Measurements from ENCODE around the gene ROM1. TPM values are rescaled to one million over a fixed set of nuclear protein-coding genes. Genes with fewer than 3 reads are reported as not detected.

Gene ROM1
- total and polyA plus RNA-seq, 2 experiments from 2014 or later = 0.24 to 0.65 TPM

- Histone ChIP-seq H3F3A (replicated peaks; ENCODE audit: low read depth) (peaks cover 45% of the 10 kb centered on the region), H3K9me2 (ENCODE audit: insufficient read depth) (no peaks in the 10 kb centered on the region), H3K27ac (ENCODE audit: low read depth) (peak overlapping the region; percentile 35; the same call in 1 of the 2 replicates), H3K4me3 (peak overlapping the region; percentile 65), H4K20me1 (replicated peaks; ENCODE audit: insufficient read depth) (peaks cover 34% of the 10 kb centered on the region), H3K27me3 (ENCODE audit: insufficient read depth) (no peaks in the 10 kb centered on the region), H3K36me3 (ENCODE audit: insufficient read depth) (peaks cover 32% of the 10 kb centered on the region), H3K79me2 (replicated peaks; ENCODE audit: insufficient read depth) (peaks cover 41% of the 10 kb centered on the region), H2AFZ (peak overlapping the region; percentile 23), H3K4me1 (ENCODE audit: insufficient read depth) (peaks cover 24% of the 10 kb centered on the region), H3K4me2 (peak overlapping the region; percentile 100)
- Mint-ChIP-seq H3K4me3 (peak overlapping the region; percentile 99), H3K27ac (peak overlapping the region; percentile 97), H3K36me3 (ENCODE audit: low read depth) (peaks cover 70% of the 10 kb centered on the region), H3K9me3 (no peaks in the 10 kb centered on the region), H3K27me3 (ENCODE audit: insufficient read depth, low read depth, poor library complexity) (peaks cover 16% of the 10 kb centered on the region), H3K4me1 (peaks cover 33% of the 10 kb centered on the region)
- ATAC-seq (peak; percentile 34), DNase-seq (ENCODE audit: low spot score) (peak; percentile 50)
- peak; percentile 8; the same call in 1 of the 2 replicates for TF ChIP-seq POLR2AphosphoS5 (IDR thresholded peaks at IDR 0.05; ENCODE audit: low read depth)
- no peak for TF ChIP-seq ETS1 (IDR thresholded peaks at IDR 0.05)
Observed at GRCh38 chr11:62574363-62575071, 38.5 kb upstream of the ROM1 start.

DNA sequence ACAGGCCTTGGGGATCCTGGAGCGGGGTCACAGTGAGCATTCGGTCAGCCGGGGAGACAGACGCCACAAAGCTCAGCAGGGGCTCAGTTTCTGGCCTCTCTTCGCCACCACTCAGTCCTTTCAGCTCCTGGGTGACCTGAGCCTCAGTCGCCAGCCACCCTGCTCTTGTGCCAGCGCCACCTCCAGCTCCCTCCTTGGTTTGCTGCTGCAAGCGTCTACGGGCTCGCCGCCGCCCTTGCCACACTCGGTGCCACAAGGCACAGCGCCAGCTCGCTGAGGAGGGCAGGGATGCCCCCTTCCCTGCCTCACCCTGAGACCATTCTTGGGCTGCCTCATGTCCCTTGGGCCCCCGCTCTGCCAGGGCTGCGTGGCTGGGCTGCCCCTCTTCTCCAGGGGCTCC lies 37.9 kb upstream of the ROM1 start:
- Histone ChIP-seq H3K27me3 (ENCODE audit: insufficient read depth) (no peaks in the 10 kb centered on the region), H3K9me2 (ENCODE audit: insufficient read depth) (no peaks in the 10 kb centered on the region), H3K79me2 (replicated peaks; ENCODE audit: insufficient read depth) (peaks cover 34% of the 10 kb centered on the region), H3K4me3 (peak overlapping the region; percentile 65), H3K36me3 (ENCODE audit: insufficient read depth) (peaks cover 26% of the 10 kb centered on the region), H4K20me1 (replicated peaks; ENCODE audit: insufficient read depth) (peaks cover 28% of the 10 kb centered on the region), H3K4me2 (peak overlapping the region; percentile 100), H2AFZ (peak overlapping the region; percentile 23; the same call in 1 of the 2 replicates), H3K4me1 (ENCODE audit: insufficient read depth) (peaks cover 24% of the 10 kb centered on the region), H3K27ac (ENCODE audit: low read depth) (no peak overlapping the region), H3F3A (replicated peaks; ENCODE audit: low read depth) (peaks cover 39% of the 10 kb centered on the region)
- no peaks in the 10 kb centered on the region for H3K9me3 Mint-ChIP-seq
- H3K27me3 Mint-ChIP-seq (ENCODE audit: insufficient read depth, low read depth, poor library complexity) = peaks cover 16% of the 10 kb centered on the region
- peak overlapping the region; percentile 54; the same call in 1 of the 2 replicates for H3K27ac Mint-ChIP-seq
- peaks cover 33% of the 10 kb centered on the region for H3K4me1 Mint-ChIP-seq
- peaks cover 63% of the 10 kb centered on the region for H3K36me3 Mint-ChIP-seq (ENCODE audit: low read depth)
- peak overlapping the region; percentile 99 for H3K4me3 Mint-ChIP-seq
- no peak for DNase-seq (ENCODE audit: low spot score)
- ATAC-seq = no peak
- TF ChIP-seq POLR2AphosphoS5 (IDR thresholded peaks at IDR 0.05; ENCODE audit: low read depth) (no peak), STAT1 (IDR thresholded peaks at IDR 0.05; ENCODE audit: unreplicated experiment) (no peak), ZNF462 (CRISPR knock-in tag; IDR thresholded peaks at IDR 0.05) (no peak), JUNB (IDR thresholded peaks at IDR 0.05; ENCODE audit: unreplicated experiment) (no peak), ZNF114 (CRISPR knock-in tag; IDR thresholded peaks at IDR 0.05) (no peak), ETS1 (IDR thresholded peaks at IDR 0.05) (no peak), ZNF331 (CRISPR knock-in tag; IDR thresholded peaks at IDR 0.05; ENCODE audit: low read depth) (no peak), EZH2phosphoT487 (IDR thresholded peaks at IDR 0.05; ENCODE audit: unreplicated experiment) (no peak), NANOG (IDR thresholded peaks at IDR 0.05; ENCODE audit: borderline replicate concordance) (no peak), CREB1 (CRISPR knock-in tag; IDR thresholded peaks at IDR 0.05; ENCODE audit: low read depth) (no peak)
- TF ChIP-seq, protein P1, sequence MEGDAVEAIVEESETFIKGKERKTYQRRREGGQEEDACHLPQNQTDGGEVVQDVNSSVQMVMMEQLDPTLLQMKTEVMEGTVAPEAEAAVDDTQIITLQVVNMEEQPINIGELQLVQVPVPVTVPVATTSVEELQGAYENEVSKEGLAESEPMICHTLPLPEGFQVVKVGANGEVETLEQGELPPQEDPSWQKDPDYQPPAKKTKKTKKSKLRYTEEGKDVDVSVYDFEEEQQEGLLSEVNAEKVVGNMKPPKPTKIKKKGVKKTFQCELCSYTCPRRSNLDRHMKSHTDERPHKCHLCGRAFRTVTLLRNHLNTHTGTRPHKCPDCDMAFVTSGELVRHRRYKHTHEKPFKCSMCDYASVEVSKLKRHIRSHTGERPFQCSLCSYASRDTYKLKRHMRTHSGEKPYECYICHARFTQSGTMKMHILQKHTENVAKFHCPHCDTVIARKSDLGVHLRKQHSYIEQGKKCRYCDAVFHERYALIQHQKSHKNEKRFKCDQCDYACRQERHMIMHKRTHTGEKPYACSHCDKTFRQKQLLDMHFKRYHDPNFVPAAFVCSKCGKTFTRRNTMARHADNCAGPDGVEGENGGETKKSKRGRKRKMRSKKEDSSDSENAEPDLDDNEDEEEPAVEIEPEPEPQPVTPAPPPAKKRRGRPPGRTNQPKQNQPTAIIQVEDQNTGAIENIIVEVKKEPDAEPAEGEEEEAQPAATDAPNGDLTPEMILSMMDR (conservative IDR thresholded peaks at IDR 0.05; ENCODE audit: low read depth in 2 of 2) = no peak

Data from GM23338 (cell line).